DND-41 (cell line): ENCODE results near the gene SPTSSA.
"Not testable (repeated sequence)": the region's sequence is repeated elsewhere in the genome, so short reads cannot be mapped to it uniquely, and the experiment has no call there.

Source experiments
- ATAC-seq: fragments of 200-7000 bp; cut with Tn5 transposase; 3 replicates; pipeline ENCODE4 v1.9.1; 2021; ENCODE audit warnings: low read depth; ENCODE audit not compliant: insufficient read depth
- DNase-seq: peaks from one replicate; pipeline ENCODE4 v3.0.0-alpha.2; 2020
- H2AFZ ChIP-seq: 2 replicates; pipeline ENCODE4 v1.6.0; 2012; ENCODE audit warnings: low read depth, low read length
- H3K27ac ChIP-seq: 2 replicates; pipeline ENCODE4 v1.5.1; 2012; ENCODE audit warnings: low read length, inconsistent platforms
- H3K27me3 ChIP-seq: fragments of 200-600 bp; sonication (generic); 2 replicates; pipeline ENCODE4 v1.6.0; 2012; ENCODE audit warnings: low read length, mild to moderate bottlenecking, inconsistent platforms; ENCODE audit not compliant: insufficient read depth, poor library complexity
- H3K36me3 ChIP-seq: 2 replicates; pipeline ENCODE4 v1.5.1; 2012; ENCODE audit warnings: low read length, inconsistent platforms; ENCODE audit not compliant: insufficient read depth
- H3K4me1 ChIP-seq: 2 replicates; pipeline ENCODE4 v1.5.1; 2012; ENCODE audit warnings: mild to moderate bottlenecking, low read length; ENCODE audit not compliant: insufficient read depth
- H3K4me2 ChIP-seq: 2 replicates; pipeline ENCODE4 v1.6.0; 2012; ENCODE audit warnings: mild to moderate bottlenecking, moderate library complexity, low read length, inconsistent platforms; ENCODE audit not compliant: insufficient read depth
- H3K4me3 ChIP-seq, 2 experiments: fragments of 200-600 bp in 1 of 2; shearing (Covaris generic) in 1 of 2; 2 replicates each; pipeline ENCODE4 v1.5.1; 2012 to 2016; ENCODE audit warnings: inconsistent platforms in 2 of 2, low read length in 2 of 2, mild to moderate bottlenecking in 2 of 2, low read depth in 1 of 2, moderate library complexity in 1 of 2
- H3K79me2 ChIP-seq: 2 replicates; pipeline ENCODE4 v1.6.0; 2012; ENCODE audit warnings: low read length, inconsistent platforms; ENCODE audit not compliant: insufficient read depth
- H3K9ac ChIP-seq: 2 replicates; pipeline ENCODE4 v1.6.0; 2012; ENCODE audit warnings: low read depth, mild to moderate bottlenecking, inconsistent platforms, low read length, moderate library complexity
- H3K9me3 ChIP-seq: 2 replicates; pipeline ENCODE4 v1.5.1; 2012; ENCODE audit warnings: low read length, moderate library complexity, mild to moderate bottlenecking, inconsistent platforms; ENCODE audit not compliant: insufficient read depth, severe bottlenecking
- H4K20me1 ChIP-seq: 2 replicates; pipeline ENCODE4 v1.6.0; 2012; ENCODE audit warnings: low read length; ENCODE audit not compliant: insufficient read depth
- CTCF ChIP-seq: IDR thresholded peaks from 2 replicates; pipeline ENCODE4 v1.5.1; 2012; ENCODE audit warnings: borderline replicate concordance, low read length, moderate library complexity, mild to moderate bottlenecking; ENCODE audit not compliant: poor library complexity, severe bottlenecking; ENCODE audit errors: extremely low read depth
- EZH2 ChIP-seq: IDR thresholded peaks from 3 replicates; pipeline ENCODE4 v1.6.1; 2012; ENCODE audit warnings: borderline replicate concordance, low read depth, mild to moderate bottlenecking, moderate library complexity, low read length, inconsistent platforms; ENCODE audit not compliant: severe bottlenecking

The SPTSSA gene

GRCh38 chr14:34437729-34438080, 24.3 kb downstream of the SPTSSA start:
- Histone ChIP-seq H3K9ac (no peak overlapping the region), H3K4me1 (no peaks in the 10 kb centered on the region; the same call in 1 of the 2 replicates), H3K79me2 (no peaks in the 10 kb centered on the region; the same call in 1 of the 2 replicates), H4K20me1 (no peaks in the 10 kb centered on the region), H2AFZ (no peak overlapping the region), H3K27ac (no peak overlapping the region), H3K9me3 (no peaks in the 10 kb centered on the region), H3K27me3 (no peaks in the 10 kb centered on the region), H3K4me2 (no peak overlapping the region), H3K36me3 (no peaks in the 10 kb centered on the region; the same call in 1 of the 2 replicates), H3K4me3 (no peak overlapping the region)
- TF ChIP-seq EZH2 (no peak), CTCF (no peak)
- ATAC-seq (no peak), DNase-seq (no peak)

- Histone ChIP-seq H3K4me1 (no peaks in the 10 kb centered on the region; the same call in 1 of the 2 replicates), H3K27me3 (no peaks in the 10 kb centered on the region), H3K36me3 (no peaks in the 10 kb centered on the region; the same call in 1 of the 2 replicates), H3K9ac (no peak overlapping the region), H4K20me1 (no peaks in the 10 kb centered on the region), H2AFZ (no peak overlapping the region), H3K4me3 (no peak overlapping the region), H3K27ac (no peak overlapping the region), H3K79me2 (no peaks in the 10 kb centered on the region; the same call in 1 of the 2 replicates), H3K9me3 (no peaks in the 10 kb centered on the region), H3K4me2 (no peak overlapping the region)
- no peak for ATAC-seq
- DNase-seq, result no peak
- TF ChIP-seq EZH2, result no peak
Measured at GRCh38 chr14:34436960-34437728, 24.9 kb downstream of the SPTSSA start.

GRCh38 chr14:34436118-34436905, 25.7 kb downstream of the SPTSSA start:
- ATAC-seq (no peak), DNase-seq (no peak)
- no peak overlapping the region for H2AFZ ChIP-seq
- H3K4me2 ChIP-seq, result no peak overlapping the region
- no peaks in the 10 kb centered on the region; the same call in 1 of the 2 replicates for H3K36me3 ChIP-seq
- H3K27ac ChIP-seq, result no peak overlapping the region
- H3K4me1 ChIP-seq, result no peaks in the 10 kb centered on the region
- no peak overlapping the region for H3K9ac ChIP-seq
- no peaks in the 10 kb centered on the region for H4K20me1 ChIP-seq
- no peaks in the 10 kb centered on the region; the same call in 1 of the 2 replicates for H3K79me2 ChIP-seq
- TF ChIP-seq CTCF (no peak), EZH2 (no peak)
- H3K9me3 ChIP-seq, result no peaks in the 10 kb centered on the region
- no peaks in the 10 kb centered on the region for H3K27me3 ChIP-seq
- H3K4me3 ChIP-seq, result no peak overlapping the region

GRCh38 chr14:34433957-34434356, 28.1 kb downstream of the SPTSSA start:
- Histone ChIP-seq H3K27me3 (no peaks in the 10 kb centered on the region), H3K36me3 (no peaks in the 10 kb centered on the region; the same call in 1 of the 2 replicates), H2AFZ (no peak overlapping the region), H3K9me3 (no peaks in the 10 kb centered on the region), H3K4me1 (no peaks in the 10 kb centered on the region), H3K27ac (no peak overlapping the region), H3K79me2 (no peaks in the 10 kb centered on the region; the same call in 1 of the 2 replicates), H3K4me3 (no peak overlapping the region), H3K4me2 (no peak overlapping the region), H3K9ac (no peak overlapping the region), H4K20me1 (no peaks in the 10 kb centered on the region)
- ATAC-seq, result no peak
- no peak for DNase-seq
- no peak for TF ChIP-seq CTCF
- TF ChIP-seq EZH2, result no peak

- H3K9me3 ChIP-seq, H3K9ac ChIP-seq, H3K36me3 ChIP-seq, H3K4me3 ChIP-seq, H3K4me2 ChIP-seq, H3K79me2 ChIP-seq, H3K27me3 ChIP-seq, H3K4me1 ChIP-seq, ATAC-seq, H2AFZ ChIP-seq, H4K20me1 ChIP-seq, H3K27ac ChIP-seq, DNase-seq: not testable (repeated sequence)
Measured at GRCh38 chr14:34428102-34428466, 34.0 kb downstream of the SPTSSA start.
